ENCODE data around the gene YTHDF1.

GRCh38 chr20:63202021-63202420, 13.9 kb downstream of the YTHDF1 start:
- no peak for TF ChIP-seq CTCF (IDR thresholded peaks at IDR 0.05; ENCODE audit: poor library complexity, severe bottlenecking)
- TF ChIP-seq TAF1 (IDR thresholded peaks at IDR 0.05; ENCODE audit: low read depth): no peak
- no peak for TF ChIP-seq EP300 (conservative IDR thresholded peaks at IDR 0.05; ENCODE audit: poor library complexity, severe bottlenecking)
- TF ChIP-seq POLR2AphosphoS5 (IDR thresholded peaks at IDR 0.05): no peak
- no peak for TF ChIP-seq SMC3 (conservative IDR thresholded peaks at IDR 0.05; ENCODE audit: poor library complexity)
- TF ChIP-seq EZH2 (IDR thresholded peaks at IDR 0.05; ENCODE audit: borderline replicate concordance, insufficient read depth, low read length, poor library complexity, severe bottlenecking): no peak

Measured in neural cell (in vitro differentiated cells).